COLO668 (cell line): ENCODE measurements around the gene DNAJC8.
A peak's percentile ranks its signal among the peaks of the same experiment; 100 is the strongest.

Source experiments
- DNase-seq: peaks from one replicate; lab custom pipeline; 2025; ENCODE audit not compliant: unreplicated experiment; lab: John Stamatoyannopoulos, UW

DNAJC8 gene

DNA sequence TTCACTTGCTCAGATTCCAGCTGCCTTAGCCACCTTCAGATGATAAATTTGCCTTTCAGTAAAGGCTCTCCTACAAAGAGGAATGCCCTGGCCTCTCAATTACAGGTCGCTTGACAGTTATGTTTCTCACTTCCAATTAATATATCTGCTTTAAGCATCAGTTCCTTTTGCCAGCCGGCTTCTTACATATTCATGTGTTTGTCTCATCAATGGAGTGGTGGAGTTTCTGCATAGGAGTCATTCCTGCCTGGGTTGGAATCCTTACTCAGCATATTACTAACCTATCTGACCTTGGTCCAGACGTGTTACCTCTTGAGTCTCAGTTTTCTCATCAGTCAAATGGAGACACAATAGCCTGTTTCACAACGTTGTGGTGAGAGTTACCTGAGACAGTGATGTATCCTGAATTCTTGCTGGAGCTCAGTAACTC lies 17.1 kb upstream of the DNAJC8 start:
- DNase-seq, result no peak

DNA sequence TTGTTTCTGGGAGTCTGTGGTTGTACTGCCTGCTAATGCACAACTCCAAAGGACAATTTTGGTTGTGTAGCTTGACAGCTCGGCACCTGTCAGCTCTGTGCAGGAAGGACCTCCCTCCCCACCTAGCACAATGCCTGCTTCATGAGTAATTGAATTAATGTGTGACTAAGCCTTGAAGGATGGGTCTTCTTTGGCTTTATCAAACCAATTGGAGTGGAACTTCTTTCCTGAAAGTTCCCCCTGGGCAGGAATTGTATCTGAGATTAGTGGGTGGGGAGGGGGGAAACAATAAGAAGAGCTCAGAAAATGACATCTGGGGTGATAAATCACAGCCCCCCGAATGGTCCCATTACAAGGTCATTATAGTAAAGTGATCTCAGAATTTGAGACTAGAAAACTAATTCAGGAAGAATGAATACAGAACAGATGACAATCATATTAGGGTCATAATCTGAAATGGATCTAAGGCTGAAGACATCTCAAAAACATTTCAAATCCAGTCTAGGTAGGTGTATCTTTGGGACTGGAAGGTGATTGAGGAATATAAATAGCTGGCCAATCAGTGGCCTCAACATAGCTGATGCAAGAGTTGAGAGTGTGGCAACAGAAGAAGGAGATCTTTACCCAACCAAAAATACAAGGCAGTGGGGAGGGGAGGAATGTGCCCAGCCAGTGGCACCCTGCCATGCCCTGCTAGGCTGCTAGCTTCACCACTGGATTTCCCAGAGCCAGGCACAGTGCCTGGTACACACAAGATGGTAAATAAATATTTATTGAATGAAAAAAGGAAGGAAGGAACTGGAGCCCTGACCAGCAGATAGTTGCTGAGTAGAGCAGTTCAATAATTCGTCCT lies 16.4 kb upstream of the DNAJC8 start:
- peak; percentile 48 for DNase-seq

DNA sequence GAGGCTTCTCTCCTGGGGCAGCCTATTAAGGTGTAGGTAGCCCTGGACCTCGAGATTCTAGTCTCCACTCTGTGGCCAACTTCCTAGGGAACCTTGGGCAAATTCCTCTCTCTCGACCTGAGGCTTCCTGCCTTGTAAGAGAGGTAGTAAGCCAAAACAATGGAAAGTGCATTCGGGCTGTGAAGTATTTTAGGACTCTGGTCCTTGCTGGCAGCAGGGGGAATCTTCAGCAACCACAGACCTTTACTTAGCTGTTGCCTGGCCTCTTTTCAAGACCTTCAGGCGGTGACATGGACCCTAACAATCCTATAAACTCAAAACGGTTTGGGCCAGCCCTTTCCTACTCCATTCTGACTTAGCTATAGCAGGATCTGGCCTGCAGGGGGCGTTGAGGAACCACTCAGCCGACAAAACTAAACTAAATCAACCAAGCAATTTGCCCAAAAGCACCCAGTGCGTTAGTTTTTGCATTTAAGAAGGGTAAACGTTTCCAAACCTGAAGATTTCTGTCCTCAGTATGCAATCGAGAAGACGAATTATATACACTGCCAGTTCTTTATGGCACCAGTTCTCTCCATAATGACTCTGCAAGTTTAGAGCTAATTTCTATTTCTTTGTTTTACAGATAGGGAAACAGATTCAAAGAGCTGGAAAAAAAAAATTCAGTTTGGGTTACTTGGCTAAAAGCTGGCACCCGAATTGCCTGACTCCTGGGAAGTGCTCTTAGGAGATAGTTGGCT lies 15.6 kb upstream of the DNAJC8 start:
- peak; percentile 85 for DNase-seq

DNA sequence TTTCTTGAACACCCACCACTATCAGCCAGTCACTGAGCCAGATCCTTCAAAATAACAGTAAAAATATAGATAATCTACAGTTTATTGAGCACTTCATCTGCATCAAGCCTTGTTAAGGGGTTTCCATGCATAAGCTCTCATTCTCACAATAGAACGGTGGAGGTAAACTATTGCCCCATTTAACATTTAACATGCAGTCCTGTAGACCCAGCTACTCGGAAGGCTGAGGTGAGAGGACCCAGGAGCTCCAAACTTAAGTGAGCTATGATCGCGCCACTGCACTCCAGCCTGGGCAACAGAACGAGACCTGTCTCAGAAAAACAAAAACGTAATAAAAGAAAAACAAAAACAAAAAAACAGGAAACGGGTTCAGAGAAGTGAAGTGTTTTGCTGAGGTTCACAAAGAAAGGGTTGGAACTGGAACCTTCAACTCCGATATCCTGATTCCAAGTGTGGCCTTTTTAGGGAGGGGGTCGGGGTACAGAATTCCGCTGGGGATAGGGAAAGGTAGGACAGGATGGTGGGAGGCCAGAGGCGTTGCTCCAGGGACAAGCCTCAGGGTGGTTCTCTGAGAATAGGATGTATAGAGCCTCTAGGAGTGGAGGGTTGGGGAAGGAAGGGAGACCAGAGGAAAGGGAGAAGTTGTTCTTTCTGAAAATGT lies 14.9 kb upstream of the DNAJC8 start:
- DNase-seq, result no peak

DNA sequence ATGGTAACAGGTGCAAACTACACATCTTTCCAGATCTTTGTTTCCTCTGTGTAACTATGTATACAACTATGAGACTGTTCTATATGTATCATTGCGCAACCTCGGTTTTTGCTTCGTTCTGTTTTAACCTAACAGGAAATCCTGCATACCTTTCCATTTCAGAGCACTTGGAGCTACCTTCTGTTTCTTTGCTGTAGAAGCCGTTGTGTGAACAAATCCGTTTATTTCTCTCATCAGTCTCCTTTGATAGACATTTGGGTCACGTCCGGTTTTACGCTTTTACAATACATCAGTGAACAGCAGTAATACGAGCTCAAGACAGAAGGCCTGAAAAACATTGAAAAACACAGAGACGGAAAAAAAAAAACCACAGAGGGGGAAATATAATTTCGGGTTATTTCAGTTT lies 13.6 kb upstream of the DNAJC8 start:
- DNase-seq, result no peak

DNA sequence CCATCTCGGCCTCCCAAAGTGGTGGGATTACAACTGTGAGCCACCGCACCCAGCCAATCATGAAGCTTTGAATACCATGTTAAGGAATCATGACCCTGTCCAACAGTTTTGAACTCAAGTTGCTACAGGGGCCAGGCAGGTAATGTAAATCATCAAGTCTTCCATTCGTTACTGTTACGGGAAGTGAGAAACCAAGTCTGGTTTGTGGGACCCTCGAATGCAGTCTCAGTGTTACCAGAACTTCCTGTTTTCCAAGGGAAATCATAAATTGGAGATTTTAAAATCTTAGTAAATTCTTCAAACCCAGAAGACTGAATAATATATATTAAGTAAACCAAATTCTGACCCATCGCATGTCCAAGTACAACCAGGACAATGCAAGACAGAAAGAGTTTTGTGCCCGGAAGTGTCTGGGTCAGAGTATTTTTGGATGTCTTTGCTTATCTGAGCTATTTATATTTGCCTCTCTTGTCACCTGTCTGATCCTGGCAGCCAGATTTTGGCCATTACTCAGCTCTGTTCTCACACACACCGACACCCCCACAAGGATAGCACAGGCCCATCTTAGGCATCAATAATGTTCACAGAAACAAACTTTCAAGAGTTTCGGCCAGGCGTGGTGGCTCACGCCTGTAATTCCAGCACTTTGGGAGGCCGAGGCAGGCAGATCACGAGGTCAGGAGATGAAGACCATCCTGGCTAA lies 11.9 kb upstream of the DNAJC8 start:
- DNase-seq, result no peak

DNA sequence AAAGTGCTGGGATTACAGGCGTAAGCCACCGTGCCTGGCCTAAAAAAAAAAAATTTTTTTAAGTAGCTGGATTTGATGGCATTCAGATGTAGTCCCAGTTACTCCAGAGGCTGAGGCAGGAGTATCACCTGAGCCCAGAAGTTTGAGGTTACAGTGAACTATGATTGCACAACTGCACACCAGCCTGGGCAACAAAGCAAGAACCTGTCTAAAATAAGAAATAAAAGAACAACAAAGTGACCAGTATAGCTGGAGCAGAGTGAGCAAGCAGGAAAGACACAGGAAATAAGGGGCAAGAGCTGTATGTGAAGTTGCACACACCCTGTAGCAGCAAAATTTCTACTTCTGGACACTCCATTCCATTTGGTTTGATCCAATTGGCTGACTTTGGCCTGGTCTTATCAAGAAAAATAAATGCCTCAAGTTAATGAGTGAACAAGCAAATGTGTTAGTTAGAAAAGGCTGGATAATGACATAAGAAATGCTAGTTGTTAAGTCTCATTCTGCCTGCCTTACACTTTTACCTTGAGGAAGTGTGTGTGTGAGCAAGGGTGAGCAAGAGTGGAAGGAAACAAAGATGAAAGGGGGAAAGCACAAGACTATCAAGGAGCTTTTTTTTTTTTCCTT lies 11.0 kb upstream of the DNAJC8 start:
- DNase-seq, result no peak

DNA sequence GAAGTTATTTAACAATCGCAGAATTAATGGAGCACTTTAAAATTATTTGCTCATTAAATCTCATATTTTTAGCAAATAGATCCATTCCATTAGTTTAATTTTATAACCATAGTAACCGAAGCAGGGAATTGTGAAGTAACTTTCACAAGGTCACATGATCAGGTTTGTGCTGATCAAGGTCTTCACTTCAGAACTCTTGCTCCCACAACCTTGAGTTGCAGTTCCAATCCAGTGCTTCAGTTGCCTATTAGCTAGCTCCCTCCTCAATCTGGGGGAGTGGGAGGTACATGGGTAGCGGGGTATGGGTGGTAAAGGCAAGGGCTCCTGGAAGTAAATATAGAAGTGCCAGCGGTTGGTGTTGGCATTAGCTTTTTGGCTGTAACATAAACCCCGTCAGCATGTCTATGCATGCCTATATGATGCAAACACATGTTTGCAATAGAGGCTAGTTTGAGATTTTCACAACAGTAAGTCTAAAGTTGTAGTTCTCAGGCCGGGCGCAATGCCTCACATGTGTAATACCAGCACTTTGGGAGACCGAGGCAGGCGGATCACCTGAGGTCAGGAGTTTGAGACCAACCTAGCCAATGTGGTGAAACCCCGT lies 8.9 kb upstream of the DNAJC8 start:
- no peak for DNase-seq

DNA sequence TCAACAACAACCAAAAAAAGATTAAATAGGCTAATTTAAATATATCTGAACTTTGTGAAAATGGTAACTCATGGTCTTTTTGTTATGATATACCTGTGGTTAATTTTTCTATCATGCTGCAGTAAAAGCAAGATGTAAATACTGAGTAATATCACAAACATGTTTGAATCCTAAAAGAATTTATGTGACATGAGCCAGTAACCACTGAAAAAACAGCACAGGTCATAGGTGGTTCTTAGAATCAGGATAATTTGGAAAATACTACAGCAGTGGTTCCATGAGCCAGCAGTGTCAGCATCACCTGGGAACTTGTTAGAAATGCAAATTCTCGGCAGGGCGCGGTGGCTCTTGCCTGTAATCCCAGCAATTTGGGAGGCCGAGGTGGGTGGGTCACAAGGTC lies 7.2 kb upstream of the DNAJC8 start:
- DNase-seq, result no peak

DNA sequence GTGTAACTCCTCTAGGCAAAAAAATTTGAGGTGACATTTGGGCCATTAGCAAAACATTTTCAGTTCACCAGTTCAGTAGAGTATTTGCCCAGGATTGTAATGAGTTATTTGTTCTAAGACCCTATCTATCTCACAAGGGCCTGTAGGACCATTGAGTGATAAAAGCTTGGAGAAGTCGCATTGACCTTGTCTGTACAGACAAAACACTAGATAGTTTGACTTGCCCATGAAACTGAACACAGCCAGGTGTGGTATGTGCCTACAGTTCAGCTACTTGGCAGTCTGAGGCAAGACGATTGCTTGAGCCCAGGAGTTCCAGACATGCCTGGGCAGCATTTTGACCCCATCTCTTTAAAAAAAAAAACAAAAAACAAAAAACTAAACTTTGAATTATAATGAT lies 6.2 kb upstream of the DNAJC8 start:
- no peak for DNase-seq

DNA sequence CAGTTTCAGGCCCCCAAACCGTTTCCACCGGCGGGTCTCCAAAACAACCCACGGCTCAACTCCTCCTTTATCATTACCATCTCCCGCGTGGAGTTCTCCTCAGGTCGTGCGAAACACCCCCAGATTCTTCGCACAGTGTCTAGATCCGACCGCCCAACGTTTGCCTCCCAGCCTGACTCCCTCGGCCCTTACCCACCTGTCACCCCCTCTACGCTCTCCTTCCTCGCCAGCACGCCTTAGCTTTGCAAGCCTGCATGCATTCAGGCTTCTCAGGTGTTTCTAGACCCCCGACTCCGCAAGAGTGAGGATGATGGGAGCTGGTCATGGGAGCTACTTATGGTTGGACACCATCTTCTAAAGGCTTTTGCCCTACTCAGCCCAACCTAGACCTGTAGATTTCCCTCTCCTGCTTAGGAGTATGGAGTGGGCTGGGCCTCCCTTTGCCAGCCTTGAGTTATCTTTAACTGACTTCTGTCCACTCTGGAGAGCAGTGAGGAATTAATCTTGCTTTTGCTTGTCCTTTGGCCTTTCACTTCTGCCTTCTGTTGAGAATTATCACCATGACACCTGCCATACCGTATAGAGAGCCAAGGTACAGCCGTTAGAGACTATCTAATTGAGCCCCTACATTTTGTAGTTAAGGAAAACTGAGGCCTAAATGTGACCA lies 4.0 kb upstream of the DNAJC8 start:
- no peak for DNase-seq

DNA sequence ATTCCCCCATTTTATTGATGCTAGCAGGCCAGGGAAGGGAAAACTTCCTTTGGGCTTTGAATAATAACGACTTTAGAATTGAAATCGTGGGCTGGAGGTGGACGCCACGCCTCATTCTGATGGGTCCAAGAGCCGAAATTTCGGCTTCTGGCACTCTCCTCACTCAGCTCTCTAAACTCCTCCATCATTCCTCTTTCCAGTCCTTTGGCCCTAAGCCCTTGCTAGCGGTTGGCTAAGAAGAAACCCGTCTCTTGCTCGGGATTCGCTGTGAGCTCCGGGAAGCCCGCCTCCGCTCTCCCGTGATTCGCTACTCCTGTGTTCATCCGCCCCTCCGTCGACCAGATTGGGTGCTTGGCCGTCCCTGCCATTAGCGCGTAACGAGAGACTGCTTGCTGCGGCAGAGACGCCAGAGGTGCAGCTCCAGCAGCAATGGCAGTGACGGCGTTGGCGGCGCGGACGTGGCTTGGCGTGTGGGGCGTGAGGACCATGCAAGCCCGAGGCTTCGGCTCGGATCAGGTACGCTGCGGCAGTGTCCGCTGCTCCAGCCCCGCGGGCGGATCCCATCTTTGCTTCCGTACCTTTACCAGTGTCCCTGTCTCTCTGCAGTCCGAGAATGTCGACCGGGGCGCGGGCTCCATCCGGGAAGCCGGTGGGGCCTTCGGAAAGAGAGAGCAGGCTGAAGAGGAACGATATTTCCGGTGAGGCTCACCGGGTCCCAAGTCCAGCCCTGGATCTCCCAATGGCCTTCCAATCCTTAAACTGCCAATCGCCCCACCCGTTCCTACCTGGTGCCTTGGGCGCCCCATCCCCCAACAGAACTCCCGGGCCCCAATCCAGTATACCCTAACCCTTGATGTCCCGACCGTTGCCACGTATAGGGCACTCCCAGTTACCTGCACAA lies 3.2 kb upstream of the DNAJC8 start, which contains the start of gene ATP5IF1:
TSS of gene ATP5IF1 (plus strand) at position 370 of the 901 bp plus-strand sequence. CDS start at position 430, 60 bp downstream.
- DNase-seq, result peak; percentile 99

DNA sequence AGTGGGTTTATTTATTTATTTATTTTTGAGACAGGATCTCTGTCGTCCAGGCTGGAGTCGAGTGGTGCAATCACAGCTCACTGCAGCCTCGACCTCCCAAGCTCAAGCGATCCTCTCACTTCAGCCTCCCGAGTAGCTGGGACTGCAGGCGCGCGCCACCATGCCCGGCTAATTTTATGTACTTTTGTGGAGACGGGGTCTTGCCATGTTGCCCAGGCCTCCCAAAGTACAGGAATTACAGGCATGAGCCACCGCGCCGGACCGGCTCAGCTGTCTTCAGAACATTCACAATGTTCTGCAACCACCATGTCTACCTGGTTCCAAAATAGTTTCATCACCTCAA lies 406 bp upstream of the DNAJC8 start:
- DNase-seq, result no peak

DNA sequence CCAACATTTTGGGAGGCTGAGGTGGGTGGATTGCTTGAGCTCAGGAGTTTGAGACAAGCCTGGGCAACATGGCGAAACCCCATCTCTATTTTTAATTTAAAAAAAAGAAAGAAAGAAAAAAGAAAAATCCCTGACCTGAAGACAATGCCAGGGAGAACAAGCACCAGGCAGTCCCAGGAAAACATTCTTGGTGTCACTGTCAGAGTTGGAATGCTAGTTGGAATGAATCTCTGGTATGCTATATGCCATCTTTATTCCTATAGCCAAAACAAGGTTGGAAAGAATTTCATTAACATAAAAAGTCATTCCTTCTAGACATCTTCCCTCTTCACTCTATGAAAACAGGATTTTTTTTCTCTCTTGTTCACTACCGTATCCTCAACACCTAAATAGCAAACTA lies 2.8 kb downstream of the DNAJC8 start:
- no peak for DNase-seq

DNA sequence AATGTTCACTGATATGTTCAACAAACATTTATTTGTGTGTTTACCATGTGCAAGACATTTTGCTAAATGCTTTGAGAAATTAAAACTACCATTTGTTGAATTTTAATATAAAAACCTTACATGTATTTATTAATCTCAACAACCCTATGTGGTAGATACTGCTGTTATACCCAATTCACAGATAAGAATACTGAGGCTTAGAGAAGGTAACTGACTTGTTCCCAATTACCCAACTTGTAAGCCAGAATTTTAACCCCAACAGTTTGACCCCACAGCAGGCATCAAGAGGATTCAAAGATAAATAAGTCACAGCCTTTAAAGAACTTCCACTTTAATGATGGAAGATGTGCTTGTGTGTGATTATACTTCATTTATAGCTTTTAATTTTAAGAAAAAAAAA lies 3.7 kb downstream of the DNAJC8 start:
- no peak for DNase-seq

DNA sequence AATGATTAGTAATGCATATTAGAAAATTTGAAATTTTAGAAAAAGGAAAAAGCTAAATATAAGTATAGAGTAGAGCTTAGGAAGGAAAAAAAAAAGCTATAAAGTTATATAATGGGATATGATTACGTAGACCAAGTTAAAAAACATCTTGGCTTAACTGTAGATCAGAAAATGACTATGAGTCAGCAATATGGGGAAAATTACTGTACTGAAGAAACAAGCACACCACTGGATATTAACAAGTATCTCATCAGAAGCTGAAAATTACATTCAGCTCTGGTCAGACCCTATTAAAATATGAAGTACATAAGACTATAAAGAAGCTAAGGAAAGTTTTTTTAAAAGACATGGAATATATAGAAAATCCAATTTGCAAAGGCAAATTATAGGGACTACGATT lies 19.5 kb downstream of the DNAJC8 start:
- DNase-seq, result no peak

DNA sequence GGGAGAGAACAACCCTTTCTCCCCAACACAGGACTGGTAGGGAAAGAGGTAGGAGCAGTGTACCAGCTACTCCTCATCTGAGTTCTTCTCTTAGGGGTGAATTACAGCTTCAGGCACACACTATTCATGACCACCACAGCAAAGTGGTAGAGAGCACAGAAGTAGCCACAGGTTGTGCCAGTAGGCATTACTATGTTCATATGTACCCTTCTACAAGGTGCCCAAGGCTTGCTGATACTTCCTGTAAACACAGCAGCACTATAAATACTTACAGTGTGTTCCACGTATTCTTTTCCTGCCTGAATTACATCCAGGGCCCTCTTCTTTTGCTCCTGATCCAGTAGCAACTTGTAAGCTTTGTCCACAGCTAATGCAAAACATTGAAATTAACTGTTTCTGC lies 23.1 kb downstream of the DNAJC8 start:
- DNase-seq, result no peak

DNA sequence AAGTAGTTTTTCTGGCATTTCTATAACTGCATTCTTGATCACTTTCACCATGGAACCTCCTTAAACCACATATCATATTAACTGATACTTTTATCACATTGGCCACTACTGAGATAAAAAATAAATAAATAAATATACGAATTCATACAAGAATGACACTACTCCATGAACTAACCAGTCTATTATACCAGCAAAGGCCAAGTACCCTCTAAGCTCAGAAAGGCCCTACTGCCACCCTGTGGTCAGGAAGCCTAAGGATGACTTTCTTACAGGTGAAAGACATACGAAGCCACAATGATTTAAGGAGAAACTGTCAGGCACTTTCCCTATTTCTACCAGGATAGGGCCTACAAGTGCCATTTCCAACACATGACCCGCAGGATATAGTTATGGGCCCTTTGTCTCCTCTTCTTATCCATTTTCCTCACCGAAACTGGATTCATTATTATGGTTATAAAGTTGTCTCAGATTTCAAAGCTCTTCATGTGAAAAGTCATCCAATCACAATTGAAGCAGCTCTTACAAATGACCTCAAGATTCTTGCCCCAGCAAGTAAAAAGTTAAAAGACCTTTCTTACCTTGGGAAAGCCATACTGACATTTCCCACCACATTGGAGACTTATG lies 23.9 kb downstream of the DNAJC8 start:
- peak; percentile 42 for DNase-seq
